ENCODE results near the gene HIPK4.

HIPK4 gene

DNA sequence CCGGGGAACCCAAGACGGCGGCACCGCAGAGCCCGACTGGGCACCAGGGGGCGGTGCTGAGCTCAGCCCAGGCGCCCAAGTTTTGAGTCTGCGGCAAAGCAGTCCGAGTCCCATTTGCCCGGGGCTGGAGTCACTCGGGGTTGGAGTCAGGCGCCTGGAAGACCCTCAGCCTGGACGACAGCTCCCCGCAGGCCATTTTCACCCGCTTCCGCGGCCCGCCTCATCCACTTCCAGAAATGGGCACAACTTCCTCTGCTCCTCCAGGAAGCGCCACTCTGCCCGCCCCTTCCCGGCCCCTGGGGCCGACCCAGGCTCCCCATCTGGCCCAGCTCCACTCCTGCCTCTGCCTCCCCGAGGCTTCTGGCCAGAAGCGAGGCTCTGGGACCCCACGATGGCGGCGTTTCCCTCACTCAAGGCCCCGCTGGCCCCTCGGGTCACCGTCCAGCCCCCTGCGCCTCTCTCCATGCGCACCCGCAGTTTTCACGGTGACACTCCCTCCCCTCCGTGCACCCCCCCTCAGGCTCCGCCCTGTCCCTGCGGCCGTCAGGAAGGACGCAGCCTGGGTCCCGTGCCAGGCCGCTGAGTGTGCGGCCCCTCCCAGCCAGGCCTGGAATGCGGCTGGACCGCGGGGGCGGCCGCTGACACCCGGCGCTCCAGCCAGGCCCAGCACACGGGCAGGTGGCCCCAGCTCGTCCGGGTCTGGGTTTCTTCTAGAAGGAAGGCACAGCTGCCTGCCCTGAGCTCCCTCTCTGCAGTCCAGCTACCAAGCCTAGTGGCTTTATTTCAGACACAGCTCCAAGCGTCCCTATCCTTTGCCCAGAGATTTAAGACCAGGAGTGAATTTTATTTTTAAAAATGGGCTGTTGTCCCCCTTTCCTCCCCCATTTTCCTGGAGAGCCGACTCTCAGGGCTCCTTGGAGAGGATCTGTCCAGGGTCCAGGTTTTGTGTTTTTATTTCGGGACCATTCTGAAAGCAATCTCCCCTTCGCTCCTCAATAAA is 31.1 kb upstream of the HIPK4 start:
- peaks cover 8% of the 10 kb centered on the region for H3K36me3 ChIP-seq (ENCODE audit: control insufficient read depth, insufficient read depth, low read length)
- DNase-seq (ENCODE audit: extremely low read depth, insufficient read length) = peak; percentile 88
- H3K4me3 ChIP-seq (replicated peaks; ENCODE audit: low read depth, low read length) = peak overlapping the region; percentile 77
- H3K27me3 ChIP-seq (replicated peaks; ENCODE audit: control insufficient read depth, insufficient read depth, low read length) = no peaks in the 10 kb centered on the region
- TF ChIP-seq, protein P1, sequence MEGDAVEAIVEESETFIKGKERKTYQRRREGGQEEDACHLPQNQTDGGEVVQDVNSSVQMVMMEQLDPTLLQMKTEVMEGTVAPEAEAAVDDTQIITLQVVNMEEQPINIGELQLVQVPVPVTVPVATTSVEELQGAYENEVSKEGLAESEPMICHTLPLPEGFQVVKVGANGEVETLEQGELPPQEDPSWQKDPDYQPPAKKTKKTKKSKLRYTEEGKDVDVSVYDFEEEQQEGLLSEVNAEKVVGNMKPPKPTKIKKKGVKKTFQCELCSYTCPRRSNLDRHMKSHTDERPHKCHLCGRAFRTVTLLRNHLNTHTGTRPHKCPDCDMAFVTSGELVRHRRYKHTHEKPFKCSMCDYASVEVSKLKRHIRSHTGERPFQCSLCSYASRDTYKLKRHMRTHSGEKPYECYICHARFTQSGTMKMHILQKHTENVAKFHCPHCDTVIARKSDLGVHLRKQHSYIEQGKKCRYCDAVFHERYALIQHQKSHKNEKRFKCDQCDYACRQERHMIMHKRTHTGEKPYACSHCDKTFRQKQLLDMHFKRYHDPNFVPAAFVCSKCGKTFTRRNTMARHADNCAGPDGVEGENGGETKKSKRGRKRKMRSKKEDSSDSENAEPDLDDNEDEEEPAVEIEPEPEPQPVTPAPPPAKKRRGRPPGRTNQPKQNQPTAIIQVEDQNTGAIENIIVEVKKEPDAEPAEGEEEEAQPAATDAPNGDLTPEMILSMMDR (IDR thresholded peaks at IDR 0.05; ENCODE audit: insufficient read depth, low read length, poor library complexity, severe bottlenecking) = peak; percentile 98

DNA sequence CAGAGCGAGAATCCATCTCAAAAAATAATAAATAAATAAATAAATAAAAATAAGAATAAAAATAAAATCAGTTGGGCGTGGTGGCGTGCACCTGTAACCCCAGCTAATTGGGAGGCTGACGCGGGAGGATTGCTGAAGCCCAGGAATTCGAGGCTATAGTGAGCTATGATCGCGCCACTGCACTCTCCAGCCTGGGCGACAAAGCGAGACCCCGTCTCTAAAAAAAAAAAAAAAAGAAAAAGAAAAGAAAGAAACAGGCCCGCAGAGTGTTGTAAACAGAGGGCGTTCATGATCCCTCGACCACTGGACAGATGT is 30.4 kb upstream of the HIPK4 start:
- H3K36me3 ChIP-seq (ENCODE audit: control insufficient read depth, insufficient read depth, low read length) = peaks cover 8% of the 10 kb centered on the region
- peak overlapping the region; percentile 77 for H3K4me3 ChIP-seq (replicated peaks; ENCODE audit: low read depth, low read length)
- no peaks in the 10 kb centered on the region for H3K27me3 ChIP-seq (replicated peaks; ENCODE audit: control insufficient read depth, insufficient read depth, low read length)
- no peak for DNase-seq (ENCODE audit: extremely low read depth, insufficient read length)
- TF ChIP-seq, protein P1 (IDR thresholded peaks at IDR 0.05; ENCODE audit: insufficient read depth, low read length, poor library complexity, severe bottlenecking) = no peak

DNA sequence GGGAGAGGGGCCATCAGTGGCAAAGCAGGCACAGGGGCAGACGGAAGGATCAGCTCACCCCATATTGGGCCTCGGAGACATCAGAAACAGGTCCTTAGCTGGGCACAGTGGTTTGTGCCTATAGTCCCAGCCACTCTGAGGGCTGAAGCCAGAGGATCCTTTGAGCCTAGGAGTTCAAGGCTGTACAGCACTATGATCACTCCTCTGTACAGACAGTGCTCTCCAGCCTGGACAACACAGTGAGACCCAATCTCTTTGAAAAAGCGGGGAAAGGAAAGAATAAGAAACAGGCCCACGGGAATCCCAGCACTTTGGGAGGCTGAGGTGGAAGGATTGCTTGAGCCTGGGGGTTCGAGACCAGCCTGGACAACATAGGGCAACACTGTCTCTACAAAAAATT is 29.8 kb upstream of the HIPK4 start:
- DNase-seq (ENCODE audit: extremely low read depth, insufficient read length) = no peak
- TF ChIP-seq, protein P1 (IDR thresholded peaks at IDR 0.05; ENCODE audit: insufficient read depth, low read length, poor library complexity, severe bottlenecking) = no peak
- Histone ChIP-seq H3K36me3 (ENCODE audit: control insufficient read depth, insufficient read depth, low read length) (peaks cover 8% of the 10 kb centered on the region), H3K27me3 (replicated peaks; ENCODE audit: control insufficient read depth, insufficient read depth, low read length) (no peaks in the 10 kb centered on the region), H3K4me3 (replicated peaks; ENCODE audit: low read depth, low read length) (no peak overlapping the region)

DNA sequence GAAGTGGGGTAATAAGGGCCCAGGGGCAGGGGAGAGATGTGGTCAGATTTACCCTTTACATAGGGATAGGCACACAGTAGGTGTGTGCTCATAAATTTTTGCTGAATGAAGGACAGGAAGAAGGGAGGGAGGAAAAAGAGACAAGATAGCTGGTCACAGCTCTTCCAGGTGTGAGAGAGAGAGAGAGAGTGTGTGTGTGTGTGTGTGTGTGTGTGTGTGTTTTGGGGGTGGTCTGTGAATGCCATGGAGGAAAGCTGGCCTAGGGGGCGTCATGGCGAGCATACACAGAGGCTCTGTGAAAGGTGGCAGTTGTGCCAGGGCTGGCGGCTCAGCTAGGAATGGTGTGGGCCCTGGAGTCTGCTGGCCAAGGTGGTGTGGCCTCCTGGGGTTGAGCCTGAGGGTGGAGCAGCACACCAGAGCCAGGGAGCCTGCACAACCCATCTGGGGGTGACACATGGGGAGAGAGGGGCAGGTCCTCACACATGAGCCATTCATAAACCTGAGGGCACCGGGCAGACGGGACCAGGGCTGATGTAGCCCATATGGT is 29.2 kb upstream of the HIPK4 start:
- TF ChIP-seq, protein P1 (IDR thresholded peaks at IDR 0.05; ENCODE audit: insufficient read depth, low read length, poor library complexity, severe bottlenecking) = no peak
- no peaks in the 10 kb centered on the region for H3K27me3 ChIP-seq (replicated peaks; ENCODE audit: control insufficient read depth, insufficient read depth, low read length)
- DNase-seq (ENCODE audit: extremely low read depth, insufficient read length) = no peak
- no peak overlapping the region for H3K4me3 ChIP-seq (replicated peaks; ENCODE audit: low read depth, low read length)
- peaks cover 8% of the 10 kb centered on the region for H3K36me3 ChIP-seq (ENCODE audit: control insufficient read depth, insufficient read depth, low read length)

DNA sequence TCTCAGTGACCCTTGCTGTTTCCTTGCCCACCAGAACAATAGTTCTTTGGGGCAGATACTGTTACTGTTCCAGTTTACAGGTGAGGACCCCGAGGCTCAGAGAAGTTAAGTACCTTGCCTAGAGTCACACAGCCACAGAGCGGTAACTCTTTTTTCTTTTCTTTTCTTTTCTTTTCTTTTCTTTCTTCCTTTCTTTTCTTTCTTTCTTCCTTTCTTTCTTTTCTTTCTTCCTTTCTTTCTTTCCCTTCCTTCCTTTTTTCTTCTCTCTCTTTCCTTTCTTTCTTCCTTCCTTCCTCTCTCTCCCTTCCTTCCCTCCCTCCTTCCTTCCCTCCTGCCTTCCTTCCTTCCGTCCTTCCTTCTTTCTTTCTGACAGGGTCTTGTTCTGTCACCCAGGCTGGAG is 28.1 kb upstream of the HIPK4 start:
- no peaks in the 10 kb centered on the region for H3K27me3 ChIP-seq (replicated peaks; ENCODE audit: control insufficient read depth, insufficient read depth, low read length)
- no peak overlapping the region for H3K4me3 ChIP-seq (replicated peaks; ENCODE audit: low read depth, low read length)
- TF ChIP-seq, protein P1 (IDR thresholded peaks at IDR 0.05; ENCODE audit: insufficient read depth, low read length, poor library complexity, severe bottlenecking) = no peak
- H3K36me3 ChIP-seq (ENCODE audit: control insufficient read depth, insufficient read depth, low read length) = peaks cover 5% of the 10 kb centered on the region
- DNase-seq (ENCODE audit: extremely low read depth, insufficient read length) = no peak
